ENCODE measurements around the gene FRS3.

DNA sequence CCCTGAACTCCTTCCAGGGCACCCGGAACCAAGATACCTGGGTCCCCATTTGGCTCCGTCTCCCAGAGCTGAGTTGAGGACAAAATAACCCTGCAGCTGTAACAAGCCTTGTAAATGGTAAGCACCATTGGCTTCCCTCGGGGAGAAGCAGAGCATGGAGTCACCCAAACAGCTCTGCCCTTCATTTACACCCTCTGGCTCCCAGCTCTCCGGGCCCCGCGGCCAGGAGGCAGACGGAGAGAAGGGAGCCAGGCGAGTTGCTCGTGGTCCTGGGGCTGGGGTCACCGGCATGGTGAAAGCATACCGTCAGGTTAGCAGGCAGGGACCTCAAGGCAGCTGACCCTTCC is 46.4 kb downstream of the FRS3 start:
- TF ChIP-seq POLR2AphosphoS5 (IDR thresholded peaks at IDR 0.05; ENCODE audit: low read depth, low read length) (no peak), FOXP2 (optimal IDR thresholded peaks at IDR 0.05; ENCODE audit: borderline replicate concordance, extremely low read depth, extremely low read length, insufficient read depth) (no peak)
- TF ChIP-seq, protein P1, sequence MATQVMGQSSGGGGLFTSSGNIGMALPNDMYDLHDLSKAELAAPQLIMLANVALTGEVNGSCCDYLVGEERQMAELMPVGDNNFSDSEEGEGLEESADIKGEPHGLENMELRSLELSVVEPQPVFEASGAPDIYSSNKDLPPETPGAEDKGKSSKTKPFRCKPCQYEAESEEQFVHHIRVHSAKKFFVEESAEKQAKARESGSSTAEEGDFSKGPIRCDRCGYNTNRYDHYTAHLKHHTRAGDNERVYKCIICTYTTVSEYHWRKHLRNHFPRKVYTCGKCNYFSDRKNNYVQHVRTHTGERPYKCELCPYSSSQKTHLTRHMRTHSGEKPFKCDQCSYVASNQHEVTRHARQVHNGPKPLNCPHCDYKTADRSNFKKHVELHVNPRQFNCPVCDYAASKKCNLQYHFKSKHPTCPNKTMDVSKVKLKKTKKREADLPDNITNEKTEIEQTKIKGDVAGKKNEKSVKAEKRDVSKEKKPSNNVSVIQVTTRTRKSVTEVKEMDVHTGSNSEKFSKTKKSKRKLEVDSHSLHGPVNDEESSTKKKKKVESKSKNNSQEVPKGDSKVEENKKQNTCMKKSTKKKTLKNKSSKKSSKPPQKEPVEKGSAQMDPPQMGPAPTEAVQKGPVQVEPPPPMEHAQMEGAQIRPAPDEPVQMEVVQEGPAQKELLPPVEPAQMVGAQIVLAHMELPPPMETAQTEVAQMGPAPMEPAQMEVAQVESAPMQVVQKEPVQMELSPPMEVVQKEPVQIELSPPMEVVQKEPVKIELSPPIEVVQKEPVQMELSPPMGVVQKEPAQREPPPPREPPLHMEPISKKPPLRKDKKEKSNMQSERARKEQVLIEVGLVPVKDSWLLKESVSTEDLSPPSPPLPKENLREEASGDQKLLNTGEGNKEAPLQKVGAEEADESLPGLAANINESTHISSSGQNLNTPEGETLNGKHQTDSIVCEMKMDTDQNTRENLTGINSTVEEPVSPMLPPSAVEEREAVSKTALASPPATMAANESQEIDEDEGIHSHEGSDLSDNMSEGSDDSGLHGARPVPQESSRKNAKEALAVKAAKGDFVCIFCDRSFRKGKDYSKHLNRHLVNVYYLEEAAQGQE (IDR thresholded peaks at IDR 0.05; ENCODE audit: insufficient read depth in 1 of 2, low read depth in 2 of 2, low read length in 2 of 2), result no peak
